Activated T-cell treated with anti-CD3 and anti-CD28 coated beads for 48 hours (primary cell): ENCODE data around the gene TMEM145.
"Not testable (repeated sequence)": the region's sequence is repeated elsewhere in the genome, so short reads cannot be mapped to it uniquely, and the experiment has no call there.

Experiments used
- DNase-seq: peaks from one replicate; pipeline ENCODE4 v3.0.0-alpha.2; 2020; ENCODE audit warnings: low read depth

The TMEM145 gene

DNA sequence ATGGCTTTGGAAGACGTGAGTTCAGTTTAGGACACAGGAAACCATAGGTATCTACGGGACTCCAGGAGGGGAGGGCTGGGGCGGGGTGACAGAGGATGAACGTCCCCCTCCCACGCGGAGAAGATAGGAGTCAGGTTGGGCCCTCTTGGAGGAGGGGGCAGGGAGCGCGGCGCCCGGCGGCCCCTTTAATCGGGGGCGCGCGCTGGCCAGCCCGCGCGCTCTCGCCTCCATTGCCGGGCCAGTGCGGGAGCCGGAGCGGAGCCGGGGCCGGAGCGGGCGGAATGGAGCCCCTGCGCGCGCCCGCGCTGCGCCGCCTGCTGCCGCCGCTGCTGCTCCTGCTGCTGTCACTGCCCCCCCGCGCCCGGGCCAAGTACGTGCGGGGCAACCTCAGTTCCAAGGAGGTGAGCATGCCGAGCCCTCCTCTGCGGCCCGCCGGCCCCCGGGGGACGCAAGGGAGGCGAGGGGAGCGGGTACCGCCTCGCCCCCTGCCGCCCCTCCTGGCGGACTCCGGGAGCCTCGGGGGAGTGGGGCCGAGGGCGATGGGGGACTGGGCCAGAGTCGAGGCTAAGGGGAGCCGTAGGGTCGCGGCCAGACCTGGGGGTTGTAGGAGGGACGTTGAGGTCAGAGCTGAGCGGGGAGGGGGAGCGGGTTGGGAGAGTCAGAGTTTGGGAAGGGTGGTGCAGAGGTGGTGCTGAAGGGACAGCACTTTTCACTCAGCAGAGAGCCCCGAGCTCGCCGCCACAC is at the start of gene TMEM145:
TSS of gene TMEM145 (plus strand) at position 214 of the 744 bp plus-strand sequence. CDS start at position 282, 68 bp downstream.
- DNase-seq = peak; percentile 57

GRCh38 chr19:42266105-42266504 is 47.0 kb upstream of the TMEM145 start:
- not testable (repeated sequence) for DNase-seq

DNA sequence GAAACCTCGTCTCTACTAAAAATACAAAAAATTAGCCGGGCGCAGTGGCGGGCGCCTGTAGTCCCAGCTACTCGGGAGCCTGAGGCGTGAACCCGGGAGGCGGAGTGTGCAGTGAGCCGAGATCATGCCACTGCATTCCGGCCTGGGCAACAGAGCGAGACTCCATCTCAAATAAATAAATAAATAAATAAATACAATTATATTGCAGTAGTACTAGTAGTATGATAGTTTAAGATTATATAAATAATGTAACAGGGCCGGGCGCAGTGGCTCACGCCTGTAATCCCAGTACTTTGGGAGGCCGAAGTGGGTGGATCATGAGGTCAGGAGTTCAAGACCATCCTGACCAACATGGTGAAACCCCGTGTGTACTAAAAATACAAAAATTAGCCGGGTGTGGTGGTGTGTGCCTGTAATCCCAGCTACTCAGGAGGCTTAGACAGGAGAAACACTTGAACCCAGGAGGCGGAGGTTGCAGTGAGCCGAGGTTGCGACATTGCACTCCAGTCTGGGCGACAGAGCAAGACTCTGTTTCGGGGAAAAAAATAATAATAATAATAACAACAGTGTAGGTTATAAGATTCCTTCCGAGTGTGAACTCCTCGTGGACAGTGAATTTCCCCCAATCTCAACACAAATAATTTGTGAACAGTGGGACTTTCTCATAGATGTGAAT is 46.0 kb upstream of the TMEM145 start:
- DNase-seq = not testable (repeated sequence)

- DNase-seq = no peak
These were observed 45.4 kb upstream of the TMEM145 start for GRCh38 chr19:42267644-42268141.

- DNase-seq = peak; percentile 94
These were observed 44.9 kb upstream of the TMEM145 start for GRCh38 chr19:42268142-42268703.

DNA sequence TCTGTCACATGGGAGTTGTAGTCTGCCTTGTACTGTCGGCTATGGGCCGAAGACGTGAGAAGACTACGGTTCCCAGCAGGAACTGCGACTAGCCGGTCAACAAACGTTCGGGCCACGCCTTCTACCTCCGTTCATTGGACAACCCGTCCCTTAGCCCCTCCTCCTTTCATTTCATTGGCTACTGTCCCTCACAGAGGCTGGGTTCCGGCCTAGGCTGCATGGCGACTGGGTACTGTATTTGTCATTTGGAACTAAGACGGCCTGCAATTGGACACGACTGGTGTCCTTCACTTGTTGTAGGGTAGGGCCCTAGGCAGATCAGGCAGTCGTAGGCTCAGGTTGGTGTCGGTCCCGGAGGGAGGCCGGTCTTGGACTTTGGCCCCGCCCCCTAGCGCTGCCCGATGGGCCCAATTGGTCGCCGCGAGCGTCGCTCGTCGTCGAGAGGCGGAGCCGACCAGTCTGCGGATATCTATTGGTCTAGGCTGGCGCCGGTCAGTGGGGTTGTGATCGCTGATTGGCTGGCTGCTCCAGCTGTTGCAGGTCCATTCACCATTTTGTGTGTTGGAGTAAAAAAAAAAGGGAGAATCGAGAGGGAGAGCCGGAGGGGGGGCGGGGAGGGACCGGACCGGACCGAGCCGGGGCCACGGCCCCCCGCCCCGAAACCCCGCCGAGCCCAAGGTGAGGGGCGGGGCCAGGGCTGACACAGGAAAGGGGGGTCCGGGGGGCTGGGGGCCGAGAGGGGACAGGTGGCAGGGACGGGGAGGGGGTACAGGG is 44.2 kb upstream of the TMEM145 start, which contains the start of gene CIC:
TSS of gene CIC (plus strand) at position 549 of the 774 bp plus-strand sequence. CDS start 2,532 bp downstream, outside the sequence.
- DNase-seq = peak; percentile 99

GRCh38 chr19:42269478-42270345 is 43.4 kb upstream of the TMEM145 start:
- no peak for DNase-seq

DNA sequence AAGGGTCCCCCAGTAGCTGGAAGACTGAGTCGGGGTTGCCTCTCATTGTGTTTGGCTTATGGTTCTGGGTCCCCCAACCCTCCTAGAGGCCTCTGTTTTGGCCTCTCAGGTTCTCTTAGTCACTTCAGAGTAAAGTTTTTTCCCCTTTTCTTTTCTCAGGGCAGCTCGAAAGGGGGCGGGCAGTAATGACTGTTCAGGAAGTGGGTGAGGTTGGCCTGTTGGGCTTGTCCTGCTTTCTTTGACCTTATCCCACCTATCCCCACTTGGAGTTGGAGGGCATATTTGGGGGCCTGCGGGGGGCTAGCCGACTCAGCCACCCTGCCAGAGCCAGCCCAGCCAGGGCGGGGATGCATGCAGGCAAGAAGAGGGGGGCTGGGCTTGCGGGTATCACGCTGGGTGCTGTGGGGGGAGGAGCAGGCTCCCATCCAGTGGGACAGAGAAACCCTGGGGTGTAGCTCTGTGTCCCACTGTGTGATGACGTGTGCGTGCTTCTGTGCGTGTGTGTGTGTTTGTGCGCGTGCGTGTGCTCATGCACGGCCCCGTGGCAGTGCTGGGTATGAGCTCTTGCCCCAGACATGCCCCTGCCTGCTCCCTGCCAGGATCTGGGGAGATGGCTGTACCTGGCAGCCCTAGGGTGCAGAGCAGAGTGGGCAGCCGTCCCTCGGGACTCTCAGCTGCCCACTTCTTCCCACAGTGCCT is 42.6 kb upstream of the TMEM145 start:
- peak; percentile 63 for DNase-seq

DNA sequence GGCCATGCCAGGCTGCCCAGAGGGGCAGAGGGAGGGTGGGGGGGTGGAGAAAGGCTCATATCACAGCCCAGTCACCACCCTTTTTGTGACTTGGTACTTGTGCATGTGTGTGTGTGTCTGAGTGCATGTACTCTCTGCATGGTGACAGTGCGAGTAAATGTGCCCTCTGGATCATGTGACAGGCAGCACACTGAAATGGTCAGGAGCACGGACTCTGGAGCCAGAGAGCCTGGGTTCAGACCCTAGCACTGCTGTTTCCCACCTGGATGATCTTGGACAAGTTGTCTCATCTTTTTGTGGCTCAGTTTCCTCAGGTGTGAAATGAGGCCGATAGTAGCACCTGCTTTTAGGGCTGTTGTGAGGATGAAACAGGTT is 42.1 kb upstream of the TMEM145 start:
- DNase-seq = no peak

- no peak for DNase-seq
These were observed 41.1 kb upstream of the TMEM145 start for GRCh38 chr19:42271861-42272534.

DNA sequence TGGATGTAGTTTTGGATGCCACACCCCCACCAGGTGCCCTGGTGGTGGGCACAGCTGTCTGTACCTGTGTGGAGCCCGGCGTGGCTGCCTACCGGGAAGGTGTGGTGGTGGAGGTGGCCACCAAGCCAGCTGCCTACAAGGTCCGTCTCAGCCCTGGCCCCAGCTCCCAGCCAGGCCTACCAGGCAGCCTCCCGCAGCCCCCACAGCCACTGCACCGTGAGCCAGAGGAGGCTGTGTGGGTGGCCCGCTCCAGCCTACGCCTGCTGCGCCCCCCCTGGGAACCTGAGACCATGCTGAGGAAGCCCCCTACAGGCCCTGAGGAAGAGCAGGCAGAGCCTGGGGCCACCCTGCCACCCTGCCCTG is 40.6 kb upstream of the TMEM145 start:
- no peak for DNase-seq

DNA sequence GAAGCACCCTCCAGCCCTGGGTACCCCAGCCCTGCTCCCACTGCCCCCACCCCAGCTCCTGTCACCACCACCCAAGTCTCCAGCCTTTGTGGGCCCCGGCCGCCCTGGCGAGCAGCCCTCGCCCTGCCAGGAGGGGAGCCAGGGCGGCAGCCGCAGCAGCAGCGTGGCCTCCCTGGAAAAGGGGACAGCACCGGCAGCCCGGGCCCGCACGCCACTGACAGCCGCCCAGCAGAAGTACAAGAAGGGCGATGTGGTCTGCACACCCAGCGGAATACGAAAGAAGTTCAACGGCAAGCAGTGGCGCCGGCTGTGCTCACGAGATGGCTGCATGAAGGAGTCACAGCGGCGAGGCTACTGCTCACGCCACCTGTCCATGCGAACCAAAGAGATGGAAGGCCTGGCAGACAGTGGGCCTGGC is 40.1 kb upstream of the TMEM145 start:
- no peak for DNase-seq

DNA sequence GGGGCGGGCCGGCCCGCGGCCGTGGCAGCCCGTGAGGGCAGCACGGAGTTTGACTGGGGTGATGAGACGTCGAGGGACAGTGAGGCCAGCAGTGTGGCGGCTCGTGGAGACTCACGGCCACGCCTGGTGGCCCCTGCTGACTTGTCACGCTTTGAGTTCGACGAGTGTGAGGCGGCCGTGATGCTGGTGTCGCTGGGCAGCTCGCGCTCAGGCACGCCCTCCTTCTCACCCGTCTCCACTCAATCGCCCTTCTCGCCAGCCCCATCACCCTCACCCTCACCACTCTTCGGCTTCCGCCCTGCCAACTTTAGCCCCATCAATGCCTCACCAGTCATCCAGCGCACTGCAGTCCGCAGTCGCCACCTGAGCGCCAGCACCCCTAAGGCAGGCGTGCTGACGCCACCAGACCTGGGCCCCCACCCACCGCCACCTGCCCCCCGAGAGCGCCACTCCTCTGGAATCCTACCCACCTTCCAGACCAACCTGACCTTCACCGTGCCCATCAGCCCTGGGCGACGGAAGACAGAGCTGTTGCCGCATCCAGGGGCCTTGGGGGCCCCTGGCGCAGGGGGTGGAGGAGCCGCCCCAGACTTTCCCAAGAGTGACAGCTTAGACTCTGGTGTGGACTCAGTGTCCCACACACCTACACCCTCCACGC is 39.6 kb upstream of the TMEM145 start:
- DNase-seq = no peak

DNA sequence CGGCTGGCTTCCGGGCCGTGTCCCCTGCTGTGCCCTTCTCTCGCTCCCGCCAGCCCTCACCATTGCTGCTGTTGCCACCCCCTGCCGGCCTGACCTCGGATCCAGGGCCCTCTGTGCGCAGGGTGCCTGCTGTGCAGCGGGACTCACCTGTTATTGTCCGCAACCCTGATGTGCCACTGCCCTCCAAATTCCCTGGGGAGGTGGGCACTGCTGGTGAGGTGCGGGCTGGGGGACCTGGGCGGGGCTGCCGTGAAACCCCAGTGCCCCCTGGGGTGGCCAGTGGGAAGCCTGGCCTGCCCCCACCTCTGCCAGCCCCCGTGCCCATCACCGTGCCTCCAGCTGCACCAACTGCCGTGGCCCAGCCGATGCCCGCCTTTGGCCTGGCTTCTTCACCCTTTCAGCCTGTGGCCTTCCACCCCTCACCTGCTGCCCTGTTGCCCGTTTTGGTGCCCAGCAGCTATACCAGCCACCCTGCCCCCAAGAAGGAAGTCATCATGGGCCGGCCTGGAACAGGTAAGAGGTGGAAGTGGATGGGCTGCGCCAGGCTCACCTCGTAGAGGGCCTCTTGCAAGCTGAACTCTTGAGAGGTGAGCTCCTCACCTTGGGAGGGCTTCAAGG is 38.9 kb upstream of the TMEM145 start:
- no peak for DNase-seq

- no peak for DNase-seq
These were observed 38.0 kb upstream of the TMEM145 start for GRCh38 chr19:42275103-42275502.

- no peak for DNase-seq
These were observed 37.6 kb upstream of the TMEM145 start for GRCh38 chr19:42275517-42275916.

- no peak for DNase-seq
These were observed 36.8 kb upstream of the TMEM145 start for GRCh38 chr19:42276284-42276683.

DNA sequence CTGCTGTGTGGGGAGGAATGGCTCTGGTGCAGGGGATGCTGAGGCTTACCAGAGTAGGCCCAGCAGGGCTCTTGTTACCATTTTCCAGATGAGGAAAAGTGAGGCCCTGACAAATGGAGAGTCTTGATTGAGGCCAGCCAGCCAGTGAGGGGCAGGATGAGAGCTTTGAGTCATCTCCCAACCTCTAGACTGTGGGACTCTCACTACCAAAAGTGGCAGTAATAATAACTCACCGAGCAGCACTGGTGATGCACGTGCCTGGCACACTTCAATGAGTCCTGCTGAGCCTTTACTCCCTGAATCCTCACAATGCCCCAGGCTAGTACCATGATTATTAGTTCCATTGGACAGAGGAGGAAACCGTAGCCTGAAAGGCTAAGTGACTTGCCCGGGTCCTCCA is 36.3 kb upstream of the TMEM145 start:
- DNase-seq = no peak
